Activated CD4-positive, CD25-positive, alpha-beta regulatory T cell treated with anti-CD3 and anti-CD28 coated beads, Interleukin-2, amount 50 U/mL, for 16 hours (primary cell): Measurements from ENCODE around the gene OR10A3.

Source experiments
- DNase-seq: peaks from one replicate; pipeline ENCODE4 v3.0.0-alpha.2; 2020; ENCODE audit warnings: low read depth, low spot score

Gene OR10A3

DNA sequence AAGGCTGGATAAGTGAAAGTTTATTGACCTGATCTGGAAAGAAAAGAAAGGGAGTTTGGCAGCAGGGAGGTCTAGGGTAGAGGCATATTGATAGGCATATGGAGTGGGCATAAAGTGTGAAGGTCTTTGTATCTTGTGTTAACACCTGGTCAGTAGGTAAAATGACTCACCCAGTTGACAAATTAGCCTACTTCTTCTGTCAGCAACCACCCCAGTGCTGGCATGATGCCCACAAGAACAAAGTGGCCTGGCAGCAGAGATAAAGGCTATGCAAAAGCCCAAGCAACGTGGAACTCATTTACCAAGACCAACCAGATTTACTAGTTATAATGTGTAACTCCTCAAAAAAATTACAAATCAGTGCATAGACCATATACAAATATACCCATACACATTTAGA, 4.9 kb downstream of the OR10A3 start:
- no peak for DNase-seq

DNA sequence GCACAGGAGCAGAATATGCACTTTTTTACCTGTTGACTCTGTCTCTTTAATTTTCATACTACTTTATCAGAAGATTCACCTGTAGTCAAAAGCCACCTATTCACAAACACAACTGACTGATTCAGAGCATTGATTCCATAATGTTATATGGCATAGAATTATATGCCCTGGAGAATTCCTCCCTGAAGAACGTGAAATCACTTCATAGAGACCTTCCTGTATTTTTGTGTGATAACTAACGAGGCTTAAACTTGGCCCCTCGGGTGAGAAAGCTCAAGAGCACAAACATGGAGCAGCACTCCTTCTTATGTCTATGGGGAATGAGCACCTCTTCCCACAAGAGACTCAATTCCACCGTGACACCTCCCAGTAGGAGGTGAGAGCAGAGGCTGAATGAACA, 10.3 kb downstream of the OR10A3 start, which contains the start of gene OR10A6:
OR10A6 (minus strand) TSS at position 101 of the 400 bp plus-strand sequence. CDS start 2,606 bp downstream, outside the sequence.
- no peak for DNase-seq

DNA sequence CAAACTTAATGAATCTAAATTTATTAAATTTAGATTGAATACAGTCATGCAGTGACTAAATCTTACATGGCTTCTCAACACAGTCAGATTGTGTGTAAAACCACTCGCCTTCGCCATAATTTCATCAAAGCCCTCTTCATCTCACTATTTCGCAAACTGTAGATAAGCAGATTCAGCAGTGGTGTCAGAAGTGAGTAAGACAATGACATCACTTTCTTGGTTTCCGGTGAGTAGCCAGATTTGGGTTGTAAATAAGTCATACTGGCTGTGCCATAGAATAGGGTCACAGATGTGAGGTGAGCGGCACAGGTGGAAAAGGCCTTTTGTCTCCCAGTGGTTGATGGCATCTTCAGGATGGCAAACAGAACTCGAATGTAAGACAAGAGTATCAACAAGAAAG, 13.9 kb downstream of the OR10A3 start:
- DNase-seq, result no peak

DNA sequence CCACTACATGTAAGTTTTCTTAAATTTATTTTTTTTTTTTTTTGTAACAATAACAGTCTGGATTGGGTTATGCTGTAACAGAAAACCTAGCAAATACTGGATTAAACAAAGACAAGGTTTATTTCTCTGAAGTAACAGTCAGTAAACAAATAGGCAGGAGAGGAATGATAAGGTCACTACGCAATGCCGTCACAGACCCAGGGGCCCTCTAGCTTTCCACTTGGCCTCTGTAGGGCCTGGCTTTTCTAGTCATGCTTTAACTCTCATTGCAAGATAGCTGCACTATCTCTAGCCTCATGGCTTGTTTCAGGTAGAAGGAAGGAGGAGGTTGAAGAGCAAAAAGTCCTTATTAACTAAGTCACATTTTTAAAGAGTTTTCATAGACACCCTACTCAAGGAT, 17.0 kb downstream of the OR10A3 start:
- DNase-seq, result no peak

DNA sequence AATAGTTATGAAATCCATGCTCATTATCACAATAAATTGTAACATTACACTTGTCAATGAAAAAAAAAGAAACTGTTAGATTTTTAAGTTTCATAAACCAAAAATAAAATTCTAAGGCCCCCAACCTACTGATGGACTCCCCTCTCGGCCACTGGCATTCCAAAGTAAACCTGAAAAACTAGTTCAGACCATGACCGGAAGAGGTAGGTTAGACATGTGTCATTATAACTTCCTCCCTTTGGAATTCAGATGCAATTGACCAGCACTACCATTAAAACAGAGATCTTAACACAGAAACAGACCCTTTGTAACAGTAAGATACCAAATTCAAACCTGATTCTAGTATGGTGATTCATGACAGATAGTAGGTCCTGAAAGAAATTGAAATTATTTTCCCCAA, 23.4 kb downstream of the OR10A3 start:
- DNase-seq, result no peak

DNA sequence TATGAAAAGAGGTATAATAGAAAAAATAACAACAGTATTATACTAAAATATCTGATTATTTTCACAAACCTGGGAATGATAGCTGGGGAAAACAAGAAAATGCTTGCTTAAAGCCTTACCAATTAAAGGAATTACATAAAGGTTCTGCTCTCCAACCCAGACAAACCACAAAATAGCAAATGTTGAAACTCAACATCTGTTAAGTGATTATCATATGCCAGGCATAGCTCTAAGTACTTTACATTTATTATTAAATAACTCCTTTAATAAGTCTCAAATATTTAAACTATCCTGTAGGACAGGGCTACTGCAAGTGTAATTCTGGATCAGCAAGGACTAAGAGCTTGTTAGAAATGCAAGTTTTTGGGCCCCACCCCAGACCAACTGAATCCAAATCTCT, 30.5 kb downstream of the OR10A3 start:
- no peak for DNase-seq

DNA sequence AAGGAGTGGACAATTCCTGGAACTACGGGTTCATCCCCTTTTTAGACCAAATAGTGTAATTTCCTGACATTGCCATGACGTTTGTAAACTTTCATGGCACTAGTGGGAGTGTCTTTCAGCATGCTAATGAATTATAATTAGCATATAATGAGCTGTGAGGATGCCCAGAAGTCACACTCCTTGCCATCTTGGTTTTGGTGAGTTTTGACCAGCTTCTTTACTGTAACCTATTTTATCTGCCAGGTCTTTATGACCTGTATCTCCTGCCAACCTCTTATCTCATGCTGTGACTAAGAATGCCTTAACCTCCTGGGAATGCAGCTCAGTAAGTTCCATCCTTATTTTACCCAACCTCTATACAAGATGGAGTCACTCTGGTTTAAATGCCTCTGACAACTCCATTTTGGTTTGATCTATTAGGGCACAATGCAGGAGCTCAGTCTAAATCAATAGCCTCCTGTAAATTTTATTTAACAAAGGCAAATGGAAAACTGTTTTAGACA, 31.2 kb downstream of the OR10A3 start:
- no peak for DNase-seq

DNA sequence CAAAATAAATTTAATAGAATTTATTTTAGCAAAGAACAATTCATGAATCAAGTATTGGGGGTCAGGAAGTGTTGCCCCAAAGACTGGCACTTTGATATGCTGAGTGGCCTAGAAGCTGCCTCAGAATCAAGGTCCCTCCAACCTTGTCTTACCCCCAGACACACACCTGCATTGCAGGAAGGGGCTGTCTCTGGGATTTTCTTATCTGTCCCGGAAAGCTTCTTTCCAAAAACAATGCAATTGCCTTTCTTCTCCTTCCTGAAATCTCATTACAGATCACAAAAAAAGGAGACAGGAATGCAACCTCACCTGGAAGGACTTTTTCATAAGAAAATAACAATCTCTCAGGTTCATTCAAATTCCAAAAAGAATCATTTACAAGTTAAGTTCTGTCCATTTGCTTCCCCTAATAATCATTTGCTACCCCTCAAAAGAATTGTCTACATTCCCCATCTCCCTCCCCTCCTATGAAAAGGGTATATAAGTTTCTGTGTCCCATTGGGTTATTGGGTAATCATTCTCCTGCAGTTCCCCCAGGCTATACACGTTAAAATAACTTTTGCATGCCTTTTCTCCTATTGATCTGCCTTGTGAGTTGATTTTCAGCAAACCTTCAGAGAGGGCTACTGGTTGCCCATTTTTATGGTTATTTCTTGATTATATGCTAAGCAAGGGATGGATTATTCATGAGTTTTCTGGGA, 31.8 kb downstream of the OR10A3 start:
- no peak for DNase-seq

DNA sequence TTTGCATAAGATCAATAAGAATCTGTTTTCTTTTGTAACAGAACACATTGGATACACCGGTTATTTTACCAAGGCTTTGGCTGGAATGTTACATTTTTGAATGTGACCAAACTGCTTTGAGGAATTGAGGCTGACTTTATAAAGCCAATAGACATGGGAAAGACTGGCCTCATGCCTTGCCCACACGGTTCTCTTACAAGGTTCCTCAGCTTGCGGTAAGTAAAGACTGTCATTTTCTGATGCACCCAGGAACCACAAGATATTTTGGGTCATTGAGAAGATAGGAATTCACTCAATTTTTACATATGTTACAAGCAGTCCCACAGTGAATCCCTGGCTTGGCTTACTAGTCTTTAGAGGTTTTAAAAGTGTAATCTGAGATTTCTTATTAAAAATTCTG, 34.4 kb downstream of the OR10A3 start:
- DNase-seq, result no peak

DNA sequence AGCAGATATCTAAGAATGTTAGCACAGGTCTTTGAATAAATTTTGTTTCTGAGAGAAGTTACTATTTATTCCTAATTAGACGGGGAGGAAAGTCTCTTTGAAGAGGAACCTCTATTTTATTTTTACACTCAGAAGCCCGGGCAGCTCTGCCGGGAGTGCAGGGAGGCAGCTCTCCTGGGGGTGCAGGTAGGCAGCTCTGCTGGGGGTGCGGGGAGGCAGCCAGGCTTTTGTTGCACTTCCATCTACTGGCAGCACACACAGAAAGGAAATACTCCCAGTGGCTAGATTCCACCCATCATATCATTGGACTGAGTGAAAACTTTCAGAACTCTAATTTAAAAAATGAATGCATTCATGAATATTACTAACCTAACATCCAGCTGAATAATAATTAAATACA, 35.0 kb downstream of the OR10A3 start:
- DNase-seq, result no peak

DNA sequence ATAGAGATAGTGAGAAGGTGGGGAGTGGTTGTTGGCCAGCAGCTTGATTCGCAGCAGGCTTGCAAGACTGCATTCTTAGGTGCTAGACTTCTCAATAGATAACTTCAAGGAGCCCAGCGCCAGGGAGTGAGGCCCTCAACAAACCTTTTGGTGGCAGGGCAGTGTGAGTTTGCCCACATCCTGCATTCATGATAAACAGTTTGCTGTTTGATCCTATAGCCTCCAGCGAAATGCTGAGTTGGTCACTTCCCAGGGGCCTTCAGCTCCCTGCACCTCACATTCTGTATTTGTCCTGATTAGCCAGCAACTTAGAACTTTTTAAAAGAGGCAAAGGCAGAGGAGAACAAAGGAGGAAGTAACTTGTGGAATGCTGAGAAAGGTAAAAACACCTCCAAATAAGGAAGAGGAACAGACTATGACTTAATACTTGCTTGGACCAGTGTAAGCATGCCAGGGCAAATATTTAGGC, 35.5 kb downstream of the OR10A3 start:
- no peak for DNase-seq

DNA sequence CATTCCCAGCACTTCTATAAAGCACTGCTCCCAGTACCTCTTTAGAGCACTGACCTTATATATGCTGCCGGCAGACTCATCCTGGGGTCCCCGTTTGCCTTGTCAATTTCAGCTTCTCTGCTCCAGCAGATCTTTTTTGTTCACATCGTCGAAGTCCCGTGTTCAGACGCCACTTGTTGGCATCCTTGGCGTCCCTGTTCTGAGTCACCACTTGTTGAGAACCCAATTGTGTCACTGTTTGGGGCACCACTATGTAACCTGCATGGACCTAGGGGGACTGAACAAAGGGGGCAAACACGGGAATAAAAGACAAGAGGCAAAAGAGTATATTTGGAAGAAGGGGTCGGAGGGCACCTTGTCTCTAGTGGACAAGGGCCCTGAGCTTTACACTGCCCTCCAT, 36.0 kb downstream of the OR10A3 start:
- no peak for DNase-seq

DNA sequence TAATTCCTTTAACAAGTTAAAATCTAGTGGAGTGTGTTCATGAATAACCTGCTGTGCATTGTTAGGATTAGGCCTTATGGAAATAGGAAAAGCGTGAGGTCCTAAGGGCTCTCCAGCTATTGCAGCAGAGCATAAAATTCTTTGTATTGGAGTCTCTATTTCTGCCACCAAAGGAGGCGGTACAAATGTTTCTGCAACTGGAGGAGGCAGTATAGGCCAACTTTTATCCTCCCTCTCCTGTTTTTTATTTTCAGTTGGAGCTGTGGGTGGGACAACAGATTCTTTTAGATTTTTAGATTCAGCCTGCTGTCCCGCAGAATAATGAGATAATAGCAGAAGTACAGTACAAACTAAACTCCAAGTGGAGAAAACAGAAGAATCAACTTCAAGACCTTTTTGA, 36.6 kb downstream of the OR10A3 start:
- no peak for DNase-seq

DNA sequence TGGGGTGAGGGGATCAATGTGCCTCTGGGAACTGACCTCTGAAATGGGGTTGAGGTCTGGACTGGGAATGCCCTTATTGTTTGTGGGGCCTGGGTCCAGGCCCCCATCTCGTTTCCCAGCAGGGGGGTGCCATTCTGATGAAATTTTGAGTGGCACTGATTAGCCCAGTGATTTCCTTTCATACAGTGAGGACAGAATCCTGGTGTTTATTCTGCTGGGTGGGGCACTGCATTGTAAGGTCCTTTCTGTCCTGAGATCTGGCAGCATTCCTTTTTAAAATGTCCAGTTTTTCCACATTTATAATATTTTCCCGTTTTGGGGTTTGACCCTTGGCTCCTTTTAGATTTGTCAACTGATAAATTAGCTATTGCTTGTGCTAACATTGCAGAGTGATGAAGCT, 37.6 kb downstream of the OR10A3 start:
- DNase-seq, result no peak

DNA sequence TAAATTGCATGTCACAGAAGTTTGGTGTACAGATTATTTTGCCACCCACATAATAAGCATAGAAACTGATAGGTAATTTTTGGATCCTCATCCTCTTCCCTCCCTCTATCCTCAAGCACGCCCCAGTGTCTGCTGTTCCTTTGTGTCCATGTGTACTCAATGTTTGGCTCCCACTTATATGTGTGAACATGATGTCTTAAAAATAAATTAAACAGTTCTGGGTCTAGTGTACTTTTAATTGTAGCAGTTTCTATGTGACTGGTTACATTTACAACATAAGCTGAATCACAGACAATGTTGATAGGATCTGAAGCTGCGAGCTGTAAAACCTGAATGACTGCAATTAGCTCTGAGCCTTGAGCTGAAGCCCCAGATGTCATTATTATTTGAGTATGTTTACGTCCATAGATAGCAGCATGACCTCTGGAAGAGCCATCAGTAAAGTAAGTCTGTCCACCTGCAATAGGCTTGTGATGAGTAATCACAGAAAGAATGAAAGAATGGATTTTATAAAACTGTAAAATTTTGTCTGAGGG, 40.1 kb downstream of the OR10A3 start:
- no peak for DNase-seq

DNA sequence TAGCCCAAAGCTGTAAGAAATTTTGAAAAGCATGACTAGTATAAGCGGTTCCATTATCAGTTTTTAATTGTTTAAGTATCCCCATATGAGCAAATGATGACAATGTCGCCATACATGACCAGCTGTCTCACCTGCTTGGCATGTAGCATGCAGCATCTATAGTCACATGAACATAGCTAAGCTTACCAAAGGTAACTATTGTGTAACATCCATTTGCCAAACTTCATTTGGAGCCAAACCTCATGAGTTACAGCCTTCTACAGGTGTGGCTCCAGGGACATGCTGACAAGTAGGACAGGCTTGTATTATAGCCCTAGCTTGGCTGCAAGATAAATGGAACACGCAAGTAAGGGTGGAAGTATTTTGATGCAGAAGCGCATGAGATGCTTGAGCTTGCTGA, 40.8 kb downstream of the OR10A3 start:
- no peak for DNase-seq

DNA sequence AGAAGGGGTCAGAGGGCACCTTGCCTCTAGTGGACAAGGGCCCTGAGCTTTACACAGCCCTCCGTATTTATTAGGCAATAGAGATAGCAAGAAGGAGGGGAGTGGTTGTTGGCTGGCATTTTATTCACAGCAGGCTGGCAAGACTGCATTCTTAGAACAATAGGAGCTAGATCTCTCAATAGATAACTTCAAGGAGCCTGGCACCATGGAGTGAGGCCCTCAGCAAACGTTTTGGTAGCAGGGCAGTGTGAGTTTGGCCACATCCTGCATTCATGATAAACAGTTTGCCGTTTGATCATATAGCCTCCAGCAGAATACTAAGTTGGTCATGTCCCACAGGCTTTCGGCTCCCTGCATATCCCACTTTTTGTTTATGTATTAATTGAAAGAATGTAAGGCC, 42.1 kb downstream of the OR10A3 start:
- DNase-seq, result no peak

DNA sequence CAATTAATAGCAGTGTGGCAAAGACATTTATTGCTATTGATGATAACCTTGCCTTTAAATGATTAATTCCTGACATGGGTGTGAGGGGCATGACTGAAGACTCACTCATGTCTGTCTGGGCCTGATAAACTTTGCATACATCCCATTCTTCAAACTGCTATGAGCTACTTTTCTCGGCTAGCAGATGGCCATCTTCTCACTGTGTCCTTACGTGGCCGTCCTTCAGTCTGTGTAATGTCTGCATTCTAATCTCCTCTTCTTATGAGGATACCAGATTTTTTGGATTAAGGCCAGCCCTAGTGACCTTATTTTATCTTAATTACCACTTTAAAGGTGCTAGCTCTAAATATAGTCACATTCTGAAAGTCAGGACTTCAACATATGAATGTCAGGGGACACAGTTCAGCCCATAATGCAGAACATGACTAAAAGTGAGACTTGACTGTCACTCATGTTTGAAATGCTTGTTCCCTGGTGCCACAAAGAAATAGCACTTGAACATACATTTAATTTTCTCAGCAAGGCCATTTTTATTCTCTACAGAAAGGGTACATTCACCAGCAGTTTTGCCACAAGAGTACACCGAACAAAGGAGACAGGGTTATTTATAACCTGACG, 42.7 kb downstream of the OR10A3 start:
- no peak for DNase-seq

DNA sequence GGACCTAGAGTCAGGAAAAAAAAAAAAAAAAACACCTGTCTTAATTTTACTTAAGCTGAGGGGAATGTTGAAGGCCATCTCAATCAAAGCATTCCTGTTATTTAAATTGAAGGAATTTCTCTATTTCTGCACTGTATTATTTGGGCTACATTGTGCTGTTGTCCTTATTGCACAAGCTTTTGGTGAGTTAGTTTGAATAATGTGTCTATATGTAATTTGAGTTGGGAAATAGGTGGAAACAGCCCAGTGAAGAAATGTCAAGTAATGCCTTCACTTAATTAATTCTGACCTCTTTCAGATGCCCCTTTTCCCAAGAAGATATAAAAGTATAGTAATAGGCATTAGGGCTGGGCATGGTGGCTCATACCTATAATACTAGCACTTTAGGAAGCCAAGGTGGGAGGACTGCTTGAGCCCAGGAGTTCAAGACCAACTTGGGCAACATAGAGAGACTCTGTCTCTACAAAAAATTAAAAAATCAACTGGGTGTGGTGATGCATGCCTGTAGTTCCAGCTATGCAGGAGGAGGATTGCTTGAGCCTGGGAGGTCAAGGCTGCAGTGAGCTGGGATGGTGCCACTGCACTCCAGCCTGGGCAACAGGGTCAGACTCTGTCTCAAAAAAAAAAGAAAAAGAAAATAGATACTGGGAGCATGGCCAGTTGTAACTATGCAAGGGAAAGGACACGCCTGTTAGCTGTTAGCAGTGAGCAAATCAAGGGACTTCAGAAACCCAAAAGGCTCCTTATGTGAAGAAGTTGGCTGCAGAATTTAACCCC, 45.3 kb downstream of the OR10A3 start:
- no peak for DNase-seq

DNA sequence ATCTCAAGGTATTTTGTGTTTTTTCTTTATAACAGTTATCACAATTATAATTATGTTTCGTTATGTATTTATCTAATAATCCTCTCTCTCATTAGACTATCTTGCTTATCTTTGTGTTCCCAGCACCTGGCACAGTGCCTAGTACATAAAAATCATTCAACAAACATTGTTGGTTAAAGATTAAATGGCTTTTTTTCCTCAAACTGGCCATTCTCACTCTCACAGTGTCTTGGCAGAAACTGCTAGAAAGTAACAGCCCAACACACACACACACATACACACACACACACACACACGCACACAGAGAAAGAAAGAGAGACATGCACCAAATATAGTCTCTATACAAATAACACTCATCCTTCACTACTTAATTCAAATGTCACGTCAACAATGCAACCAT, 47.3 kb downstream of the OR10A3 start:
- no peak for DNase-seq

DNA sequence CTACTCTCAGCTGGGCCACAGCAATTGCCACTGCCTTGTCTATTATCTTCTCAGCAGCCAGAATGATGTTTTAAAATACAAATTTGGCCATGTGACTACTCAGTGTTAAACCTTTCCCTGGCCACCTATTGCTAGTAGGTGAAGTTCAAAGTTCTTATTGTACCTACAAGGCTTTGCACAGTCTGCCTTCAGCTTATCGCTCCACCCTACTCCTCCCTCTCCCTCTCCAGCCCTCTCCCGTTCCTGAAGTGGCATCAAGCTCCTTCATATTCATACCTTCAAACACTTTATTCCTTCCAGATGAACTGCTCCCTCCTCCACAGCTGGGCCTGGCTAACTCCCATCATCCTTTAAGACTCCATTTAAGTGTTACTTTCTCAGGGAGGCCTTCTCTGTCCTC, 47.7 kb downstream of the OR10A3 start:
- DNase-seq, result no peak

DNA sequence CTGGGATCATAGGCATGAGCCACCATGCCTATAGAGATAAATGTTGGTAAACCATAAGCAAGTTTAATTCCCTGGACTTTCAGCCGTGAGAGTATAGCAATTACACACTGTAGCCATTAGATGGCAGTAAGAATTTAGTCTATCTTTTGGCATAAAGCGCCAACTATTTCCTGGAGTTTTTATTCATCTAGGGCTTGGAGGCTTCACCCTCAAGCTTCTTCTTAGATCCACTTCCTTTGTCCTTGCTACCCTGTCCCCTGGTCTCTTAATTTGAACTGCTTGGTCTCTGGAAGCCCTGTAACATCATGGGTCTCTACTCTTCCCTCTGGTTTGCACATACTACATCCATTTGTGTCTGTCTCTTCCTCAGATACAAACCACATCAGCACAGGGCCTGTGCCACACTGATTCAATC, 48.7 kb downstream of the OR10A3 start:
- DNase-seq, result no peak
